ENCODE data around the gene PRKCB. TPM values are rescaled to one million over a fixed set of nuclear protein-coding genes. Genes with fewer than 3 reads are reported as not detected.

The PRKCB gene
- total RNA-seq, 1 experiment from 2014 or later: not detected

- no peak for TF ChIP-seq CTCF (IDR thresholded peaks at IDR 0.05; ENCODE audit: unreplicated experiment)
- BruUV-seq (replicated peaks): no TSS peak
- ChIA-PET CTCF (no interaction called here), POLR2A (interaction anchor here (0.7 kb wide), 1 partner anchor 311 kb away, joined by 3 read pairs; no protein-coding TSS in a partner anchor)
- no peaks in the 10 kb centered on the region for H3K4me1 Mint-ChIP-seq (ENCODE audit: insufficient read depth, unreplicated experiment)
- DNase-seq (ENCODE audit: unreplicated experiment): no peak
- peaks cover 14% of the 10 kb centered on the region for H3K27me3 Mint-ChIP-seq (ENCODE audit: insufficient read depth, unreplicated experiment)
- intact Hi-C loops (cut with micrococcal nuclease): no loop called here
- no peaks in the 10 kb centered on the region for H3K36me3 Mint-ChIP-seq (ENCODE audit: insufficient read depth, unreplicated experiment)
- H3K4me3 Mint-ChIP-seq (ENCODE audit: unreplicated experiment): no peak overlapping the region
- H3K27ac Mint-ChIP-seq (ENCODE audit: low read depth, unreplicated experiment): no peak overlapping the region
- no peaks in the 10 kb centered on the region for H3K9me3 Mint-ChIP-seq (ENCODE audit: unreplicated experiment)
Measured at GRCh38 chr16:24138575-24138974, 302.8 kb downstream of the PRKCB start.

GRCh38 chr16:24139282-24139681 is 303.5 kb downstream of the PRKCB start:
- Mint-ChIP-seq H3K9me3 (ENCODE audit: unreplicated experiment) (no peaks in the 10 kb centered on the region), H3K4me3 (ENCODE audit: unreplicated experiment) (no peak overlapping the region), H3K27ac (ENCODE audit: low read depth, unreplicated experiment) (no peak overlapping the region), H3K4me1 (ENCODE audit: insufficient read depth, unreplicated experiment) (no peaks in the 10 kb centered on the region), H3K27me3 (ENCODE audit: insufficient read depth, unreplicated experiment) (peaks cover 21% of the 10 kb centered on the region), H3K36me3 (ENCODE audit: insufficient read depth, unreplicated experiment) (no peaks in the 10 kb centered on the region)
- no peak for TF ChIP-seq CTCF (IDR thresholded peaks at IDR 0.05; ENCODE audit: unreplicated experiment)
- ChIA-PET CTCF (no interaction called here), POLR2A (interaction anchor here (0.7 kb wide), 1 partner anchor 8 kb away, joined by 3 read pairs; no protein-coding TSS in a partner anchor)
- intact Hi-C loops (cut with micrococcal nuclease): no loop called here
- BruUV-seq (replicated peaks): no TSS peak
- DNase-seq (ENCODE audit: unreplicated experiment): peak; percentile 33

GRCh38 chr16:24140730-24141129 is 304.9 kb downstream of the PRKCB start:
- DNase-seq (ENCODE audit: unreplicated experiment): peak; percentile 5
- ChIA-PET CTCF (no interaction called here), POLR2A (no interaction called here)
- Mint-ChIP-seq H3K4me3 (ENCODE audit: unreplicated experiment) (no peak overlapping the region), H3K27me3 (ENCODE audit: insufficient read depth, unreplicated experiment) (peaks cover 32% of the 10 kb centered on the region), H3K36me3 (ENCODE audit: insufficient read depth, unreplicated experiment) (no peaks in the 10 kb centered on the region), H3K27ac (ENCODE audit: low read depth, unreplicated experiment) (no peak overlapping the region), H3K4me1 (ENCODE audit: insufficient read depth, unreplicated experiment) (no peaks in the 10 kb centered on the region), H3K9me3 (ENCODE audit: unreplicated experiment) (no peaks in the 10 kb centered on the region)
- intact Hi-C loops (cut with micrococcal nuclease): no loop called here
- no TSS peak for BruUV-seq (replicated peaks)
- TF ChIP-seq CTCF (IDR thresholded peaks at IDR 0.05; ENCODE audit: unreplicated experiment): no peak

GRCh38 chr16:24141466-24141865 is 305.7 kb downstream of the PRKCB start:
- BruUV-seq (replicated peaks): no TSS peak
- intact Hi-C loops (cut with micrococcal nuclease): no loop called here
- no peak for DNase-seq (ENCODE audit: unreplicated experiment)
- Mint-ChIP-seq H3K4me1 (ENCODE audit: insufficient read depth, unreplicated experiment) (no peaks in the 10 kb centered on the region), H3K9me3 (ENCODE audit: unreplicated experiment) (no peaks in the 10 kb centered on the region), H3K27ac (ENCODE audit: low read depth, unreplicated experiment) (no peak overlapping the region), H3K27me3 (ENCODE audit: insufficient read depth, unreplicated experiment) (peaks cover 30% of the 10 kb centered on the region), H3K4me3 (ENCODE audit: unreplicated experiment) (no peak overlapping the region), H3K36me3 (ENCODE audit: insufficient read depth, unreplicated experiment) (no peaks in the 10 kb centered on the region)
- ChIA-PET POLR2A (no interaction called here), CTCF (interaction anchor here (1.7 kb wide), 1 partner anchor 70 kb away, joined by 4 read pairs; no protein-coding TSS in a partner anchor)
- TF ChIP-seq CTCF (IDR thresholded peaks at IDR 0.05; ENCODE audit: unreplicated experiment): no peak
